HEK293 (cell line): Measurements from ENCODE around the gene LRP1B.

ENCODE experiments used
- CTCF ChIA-PET: fragments of 350-600 bp; formaldehyde crosslinking; extraction: SDS; loops from one replicate; lab custom pipeline; 2021; ENCODE audit warnings: antibody characterized with exemption; lab: Yijun Ruan, JAX
- POLR2A ChIA-PET: fragments of 300-600 bp; formaldehyde crosslinking; extraction: SDS; loops from one replicate; lab custom pipeline; 2020; ENCODE audit warnings: antibody characterized with exemption, inconsistent platforms; lab: Yijun Ruan, JAX
- H3K27ac ChIP-seq: fragments of 200-500 bp; sonication (Bioruptor generic); 2 replicates; pipeline ENCODE4 v1.5.1; 2014; ENCODE audit warnings: low read depth, low read length, control low read depth, inconsistent platforms; ENCODE audit errors: extremely low read depth
- H3K36me3 ChIP-seq, 2 experiments: fragments of 200-500 bp in 1 of 2; sonication (Bioruptor generic) in 1 of 2; 1 replicate in 1 of 2; 2 replicates in 1 of 2; pipeline ENCODE4 v1.5.1; 2014 to 2017; ENCODE audit warnings: inconsistent platforms in 2 of 2, low read length in 2 of 2; ENCODE audit not compliant: control insufficient read depth in 2 of 2, insufficient read depth in 1 of 2
- H3K4me1 ChIP-seq: fragments of 200-500 bp; sonication (Bioruptor generic); 2 replicates; pipeline ENCODE4 v1.5.1; 2014; ENCODE audit warnings: mild to moderate bottlenecking, low read length, inconsistent platforms; ENCODE audit not compliant: control insufficient read depth, insufficient read depth
- H3K4me3 ChIP-seq: 2 replicates; pipeline ENCODE4 v1.5.1; 2011; ENCODE audit warnings: low read depth, mild to moderate bottlenecking, control low read depth, low read length, moderate library complexity
- H3K9me3 ChIP-seq: fragments of 200-500 bp; sonication (Bioruptor generic); 2 replicates; pipeline ENCODE4 v1.5.1; 2014; ENCODE audit warnings: low read depth, low read length, inconsistent platforms; ENCODE audit not compliant: control insufficient read depth, insufficient read depth
- GLIS1 ChIP-seq: fragments of 450-650 bp; formaldehyde crosslinking; IDR thresholded peaks from 2 replicates; pipeline ENCODE4 v1.5.1; 2016; ENCODE audit warnings: missing biosample characterization, missing genetic modification characterization
- MYNN ChIP-seq: fragments of 450-650 bp; formaldehyde crosslinking; IDR thresholded peaks from 2 replicates; pipeline ENCODE4 v1.5.1; 2016; ENCODE audit warnings: missing biosample characterization, missing genetic modification characterization, borderline replicate concordance
- OSR2 ChIP-seq: fragments of 450-650 bp; formaldehyde crosslinking; IDR thresholded peaks from 2 replicates; pipeline ENCODE4 v1.5.1; 2016; ENCODE audit warnings: missing biosample characterization, missing genetic modification characterization
- REPIN1 ChIP-seq: fragments of 450-650 bp; formaldehyde crosslinking; IDR thresholded peaks from 2 replicates; pipeline ENCODE4 v1.5.1; 2017; ENCODE audit warnings: missing biosample characterization, missing genetic modification characterization, low read depth
- SCRT1 ChIP-seq: fragments of 450-650 bp; formaldehyde crosslinking; IDR thresholded peaks from 2 replicates; pipeline ENCODE4 v1.5.1; 2016; ENCODE audit warnings: missing biosample characterization, missing genetic modification characterization, borderline replicate concordance
- ZBTB10 ChIP-seq: fragments of 450-650 bp; formaldehyde crosslinking; IDR thresholded peaks from 2 replicates; pipeline ENCODE4 v1.5.1; 2016; ENCODE audit warnings: missing biosample characterization, missing genetic modification characterization
- ZBTB48 ChIP-seq: fragments of 450-650 bp; formaldehyde crosslinking; IDR thresholded peaks from 2 replicates; pipeline ENCODE4 v1.5.1; 2016; ENCODE audit warnings: missing biosample characterization, missing genetic modification characterization
- ZFP3 ChIP-seq: fragments of 450-650 bp; formaldehyde crosslinking; IDR thresholded peaks from 2 replicates; pipeline ENCODE4 v1.5.1; 2016; ENCODE audit warnings: low read depth, missing biosample characterization, missing genetic modification characterization
- ZNF132 ChIP-seq: fragments of 450-650 bp; formaldehyde crosslinking; IDR thresholded peaks from 2 replicates; pipeline ENCODE4 v1.5.1; 2017; ENCODE audit warnings: missing biosample characterization, missing genetic modification characterization, borderline replicate concordance
- ZNF174 ChIP-seq: fragments of 450-650 bp; formaldehyde crosslinking; IDR thresholded peaks from 2 replicates; pipeline ENCODE4 v1.5.0; 2017; ENCODE audit warnings: missing biosample characterization, mild to moderate bottlenecking, missing genetic modification characterization
- ZNF19 ChIP-seq: fragments of 450-650 bp; formaldehyde crosslinking; IDR thresholded peaks from 2 replicates; pipeline ENCODE4; 2016; ENCODE audit warnings: missing biosample characterization, missing genetic modification characterization, low read depth
- ZNF391 ChIP-seq: fragments of 450-650 bp; formaldehyde crosslinking; IDR thresholded peaks from 2 replicates; pipeline ENCODE4 v1.5.1; 2016; ENCODE audit warnings: low read depth, missing biosample characterization, missing genetic modification characterization, borderline replicate concordance
- ZNF404 ChIP-seq: fragments of 450-650 bp; formaldehyde crosslinking; IDR thresholded peaks from 2 replicates; pipeline ENCODE4 v1.5.1; 2017; ENCODE audit warnings: missing biosample characterization, missing genetic modification characterization
- ZNF433 ChIP-seq: fragments of 450-650 bp; formaldehyde crosslinking; IDR thresholded peaks from 2 replicates; pipeline ENCODE4 v1.5.1; 2016; ENCODE audit warnings: missing biosample characterization, missing genetic modification characterization, low read depth
- ZNF449 ChIP-seq: fragments of 450-650 bp; formaldehyde crosslinking; IDR thresholded peaks from 2 replicates; pipeline ENCODE4 v1.5.1; 2017; ENCODE audit warnings: missing biosample characterization, mild to moderate bottlenecking, missing genetic modification characterization, moderate library complexity
- ZNF48 ChIP-seq: fragments of 450-650 bp; formaldehyde crosslinking; IDR thresholded peaks from 2 replicates; pipeline ENCODE4 v1.5.1; 2016; ENCODE audit warnings: missing biosample characterization, missing genetic modification characterization
- ZNF514 ChIP-seq: fragments of 450-650 bp; formaldehyde crosslinking; IDR thresholded peaks from 2 replicates; pipeline ENCODE4 v1.5.1; 2016; ENCODE audit warnings: missing biosample characterization, missing genetic modification characterization
- ZNF518A ChIP-seq: fragments of 450-650 bp; formaldehyde crosslinking; conservative IDR thresholded peaks from 2 replicates; pipeline ENCODE4 v1.5.1; 2016; ENCODE audit warnings: low read depth, missing biosample characterization, missing genetic modification characterization
- ZNF560 ChIP-seq: fragments of 450-650 bp; formaldehyde crosslinking; IDR thresholded peaks from 2 replicates; pipeline ENCODE4 v1.5.1; 2017; ENCODE audit warnings: missing biosample characterization, missing genetic modification characterization, borderline replicate concordance
- ZNF621 ChIP-seq: fragments of 450-650 bp; formaldehyde crosslinking; IDR thresholded peaks from 2 replicates; pipeline ENCODE4 v1.5.1; 2017; ENCODE audit warnings: missing biosample characterization, missing genetic modification characterization
- ZNF660 ChIP-seq: fragments of 450-650 bp; IDR thresholded peaks from 2 replicates; pipeline ENCODE4 v1.5.1; 2018; ENCODE audit warnings: missing biosample characterization, mild to moderate bottlenecking, missing genetic modification characterization
- ZSCAN23 ChIP-seq: fragments of 450-650 bp; formaldehyde crosslinking; IDR thresholded peaks from 2 replicates; pipeline ENCODE4 v1.5.1; 2016; ENCODE audit warnings: missing biosample characterization, missing genetic modification characterization
- TF ChIP-seq, protein P1 (sequence below): fragments of 450-650 bp; formaldehyde crosslinking; optimal IDR thresholded peaks from 2 replicates; pipeline ENCODE3; 2016; ENCODE audit warnings: missing biosample characterization, mild to moderate bottlenecking, missing genetic modification characterization
- TF ChIP-seq, protein P2 (sequence below): fragments of 450-650 bp; formaldehyde crosslinking; IDR thresholded peaks from 2 replicates; pipeline ENCODE4 v1.5.1; 2016; ENCODE audit warnings: missing biosample characterization, missing genetic modification characterization, low read depth

LRP1B gene

GRCh38 chr2:140667203-140667602 lies 1463.6 kb downstream of the LRP1B start:
- ChIA-PET POLR2A (no interaction called here), CTCF (interaction anchor here (0.8 kb wide), 1 partner anchor 14 kb away, joined by 4 read pairs; no protein-coding TSS in a partner anchor)
- TF ChIP-seq ZNF621, result no peak
- TF ChIP-seq, protein P1, sequence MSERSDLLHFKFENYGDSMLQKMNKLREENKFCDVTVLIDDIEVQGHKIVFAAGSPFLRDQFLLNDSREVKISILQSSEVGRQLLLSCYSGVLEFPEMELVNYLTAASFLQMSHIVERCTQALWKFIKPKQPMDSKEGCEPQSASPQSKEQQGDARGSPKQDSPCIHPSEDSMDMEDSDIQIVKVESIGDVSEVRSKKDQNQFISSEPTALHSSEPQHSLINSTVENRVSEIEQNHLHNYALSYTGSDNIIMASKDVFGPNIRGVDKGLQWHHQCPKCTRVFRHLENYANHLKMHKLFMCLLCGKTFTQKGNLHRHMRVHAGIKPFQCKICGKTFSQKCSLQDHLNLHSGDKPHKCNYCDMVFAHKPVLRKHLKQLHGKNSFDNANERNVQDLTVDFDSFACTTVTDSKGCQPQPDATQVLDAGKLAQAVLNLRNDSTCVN (tag by site-specific recombination), result no peak
- TF ChIP-seq, protein P2, sequence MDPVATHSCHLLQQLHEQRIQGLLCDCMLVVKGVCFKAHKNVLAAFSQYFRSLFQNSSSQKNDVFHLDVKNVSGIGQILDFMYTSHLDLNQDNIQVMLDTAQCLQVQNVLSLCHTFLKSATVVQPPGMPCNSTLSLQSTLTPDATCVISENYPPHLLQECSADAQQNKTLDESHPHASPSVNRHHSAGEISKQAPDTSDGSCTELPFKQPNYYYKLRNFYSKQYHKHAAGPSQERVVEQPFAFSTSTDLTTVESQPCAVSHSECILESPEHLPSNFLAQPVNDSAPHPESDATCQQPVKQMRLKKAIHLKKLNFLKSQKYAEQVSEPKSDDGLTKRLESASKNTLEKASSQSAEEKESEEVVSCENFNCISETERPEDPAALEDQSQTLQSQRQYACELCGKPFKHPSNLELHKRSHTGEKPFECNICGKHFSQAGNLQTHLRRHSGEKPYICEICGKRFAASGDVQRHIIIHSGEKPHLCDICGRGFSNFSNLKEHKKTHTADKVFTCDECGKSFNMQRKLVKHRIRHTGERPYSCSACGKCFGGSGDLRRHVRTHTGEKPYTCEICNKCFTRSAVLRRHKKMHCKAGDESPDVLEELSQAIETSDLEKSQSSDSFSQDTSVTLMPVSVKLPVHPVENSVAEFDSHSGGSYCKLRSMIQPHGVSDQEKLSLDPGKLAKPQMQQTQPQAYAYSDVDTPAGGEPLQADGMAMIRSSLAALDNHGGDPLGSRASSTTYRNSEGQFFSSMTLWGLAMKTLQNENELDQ, result no peak
- TF ChIP-seq ZBTB48 (tag by site-specific recombination), result no peak
- TF ChIP-seq ZNF660, result no peak
- TF ChIP-seq ZNF514 (tag by site-specific recombination), result no peak
- no peak for TF ChIP-seq ZSCAN23 (tag by site-specific recombination)
- TF ChIP-seq ZNF560, result no peak
- TF ChIP-seq MYNN (tag by site-specific recombination), result no peak
- no peak for TF ChIP-seq ZNF132 (tag by site-specific recombination)
- TF ChIP-seq ZNF449 (tag by site-specific recombination), result no peak
- no peak for TF ChIP-seq ZFP3 (tag by site-specific recombination)
- TF ChIP-seq GLIS1 (tag by site-specific recombination), result no peak
- no peak for TF ChIP-seq SCRT1 (tag by site-specific recombination)
- no peak for TF ChIP-seq ZNF404 (tag by site-specific recombination)
- Histone ChIP-seq H3K4me3 (no peak overlapping the region), H3K4me1 (no peaks in the 10 kb centered on the region), H3K9me3 (no peaks in the 10 kb centered on the region), H3K27ac (no peak overlapping the region), H3K36me3 (no peaks in the 10 kb centered on the region)

DNA sequence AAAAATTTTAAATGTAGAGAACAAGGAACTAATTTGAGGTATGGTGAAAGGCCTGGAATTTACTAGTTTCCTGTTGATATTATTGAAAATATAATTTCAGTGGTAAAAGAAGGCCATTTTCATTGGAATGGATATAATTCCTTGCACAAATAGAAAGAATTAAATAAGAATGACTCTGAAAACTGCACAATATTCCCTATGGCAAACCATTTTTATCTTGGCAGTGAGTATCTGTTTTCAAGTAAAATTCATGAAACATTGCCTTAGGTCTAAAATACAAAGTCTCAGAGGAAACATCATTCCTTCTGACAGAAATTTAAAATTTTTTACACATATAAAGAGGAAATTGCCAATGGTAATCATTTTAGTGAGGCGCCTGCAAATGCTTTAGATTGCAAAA lies 1468.3 kb downstream of the LRP1B start:
- no peaks in the 10 kb centered on the region for H3K9me3 ChIP-seq
- no peak for TF ChIP-seq OSR2
- TF ChIP-seq ZNF391 (tag by site-specific recombination), result no peak
- TF ChIP-seq ZNF174 (tag by site-specific recombination), result no peak
- no peak for TF ChIP-seq ZNF518A (tag by site-specific recombination)
- no peak for TF ChIP-seq REPIN1 (tag by site-specific recombination)
- no peak for TF ChIP-seq ZNF433 (tag by site-specific recombination)
- no peak for TF ChIP-seq ZNF19 (tag by site-specific recombination)
- TF ChIP-seq ZNF48 (tag by site-specific recombination), result no peak
- TF ChIP-seq ZBTB10, result no peak

More for the DNA sequence above, 1468.3 kb downstream of the LRP1B start:
- Histone ChIP-seq H3K4me1 (no peaks in the 10 kb centered on the region), H3K27ac (no peak overlapping the region), H3K36me3 (no peaks in the 10 kb centered on the region), H3K4me3 (no peak overlapping the region)
- POLR2A ChIA-PET, result no interaction called here
- CTCF ChIA-PET, result interaction anchor here (0.7 kb wide), 1 partner anchor 1613 kb away, joined by 3 read pairs; no protein-coding TSS in a partner anchor
